Measurements from ENCODE around the gene PDE3A.

The PDE3A gene

GRCh38 chr12:20487519-20487918 is 119.2 kb downstream of the PDE3A start:
- Histone ChIP-seq H3K4me1 (no peaks in the 10 kb centered on the region), H3K27me3 (ENCODE audit: control insufficient read depth, insufficient read depth, low read length) (no peaks in the 10 kb centered on the region), H3K36me3 (ENCODE audit: control insufficient read depth, insufficient read depth, low read length) (no peaks in the 10 kb centered on the region), H3K9ac (no peak overlapping the region), H3K27ac (no peak overlapping the region), H3K9me3 (ENCODE audit: control insufficient read depth, low read length) (no peaks in the 10 kb centered on the region), H3K4me2 (ENCODE audit: low read length) (no peak overlapping the region), H3K79me2 (no peaks in the 10 kb centered on the region), H3K4me3 (ENCODE audit: low read depth, low read length) (no peak overlapping the region), H2AFZ (no peak overlapping the region)
- TF ChIP-seq CTCF (IDR thresholded peaks at IDR 0.05), result no peak

GRCh38 chr12:20489645-20490044 is 121.3 kb downstream of the PDE3A start:
- H3K79me2 ChIP-seq, result no peaks in the 10 kb centered on the region
- no peak overlapping the region for H3K9ac ChIP-seq
- H3K4me3 ChIP-seq (ENCODE audit: low read depth, low read length), result no peak overlapping the region
- H3K4me1 ChIP-seq, result no peaks in the 10 kb centered on the region
- no peak for TF ChIP-seq CTCF (IDR thresholded peaks at IDR 0.05)
- no peaks in the 10 kb centered on the region for H3K9me3 ChIP-seq (ENCODE audit: control insufficient read depth, low read length)
- H3K27me3 ChIP-seq (ENCODE audit: control insufficient read depth, insufficient read depth, low read length), result no peaks in the 10 kb centered on the region
- H3K27ac ChIP-seq, result no peak overlapping the region
- no peak overlapping the region for H3K4me2 ChIP-seq (ENCODE audit: low read length)
- H3K36me3 ChIP-seq (ENCODE audit: control insufficient read depth, insufficient read depth, low read length), result no peaks in the 10 kb centered on the region
- H2AFZ ChIP-seq, result no peak overlapping the region

GRCh38 chr12:20490213-20490612 is 121.9 kb downstream of the PDE3A start:
- no peak overlapping the region for H3K4me2 ChIP-seq (ENCODE audit: low read length)
- TF ChIP-seq CTCF (IDR thresholded peaks at IDR 0.05), result no peak
- no peaks in the 10 kb centered on the region for H3K36me3 ChIP-seq (ENCODE audit: control insufficient read depth, insufficient read depth, low read length)
- no peaks in the 10 kb centered on the region for H3K4me1 ChIP-seq
- H2AFZ ChIP-seq, result no peak overlapping the region
- no peaks in the 10 kb centered on the region for H3K9me3 ChIP-seq (ENCODE audit: control insufficient read depth, low read length)
- no peak overlapping the region for H3K27ac ChIP-seq
- H3K79me2 ChIP-seq, result no peaks in the 10 kb centered on the region
- no peak overlapping the region for H3K9ac ChIP-seq
- no peaks in the 10 kb centered on the region for H3K27me3 ChIP-seq (ENCODE audit: control insufficient read depth, insufficient read depth, low read length)
- no peak overlapping the region for H3K4me3 ChIP-seq (ENCODE audit: low read depth, low read length)

GRCh38 chr12:20491290-20491689 is 123.0 kb downstream of the PDE3A start:
- H3K79me2 ChIP-seq, result no peaks in the 10 kb centered on the region
- TF ChIP-seq CTCF (IDR thresholded peaks at IDR 0.05), result no peak
- H3K4me3 ChIP-seq (ENCODE audit: low read depth, low read length), result no peak overlapping the region
- H2AFZ ChIP-seq, result no peak overlapping the region
- no peaks in the 10 kb centered on the region for H3K9me3 ChIP-seq (ENCODE audit: control insufficient read depth, low read length)
- H3K27me3 ChIP-seq (ENCODE audit: control insufficient read depth, insufficient read depth, low read length), result no peaks in the 10 kb centered on the region
- H3K4me2 ChIP-seq (ENCODE audit: low read length), result no peak overlapping the region
- H3K27ac ChIP-seq, result no peak overlapping the region
- H3K4me1 ChIP-seq, result no peaks in the 10 kb centered on the region
- H3K36me3 ChIP-seq (ENCODE audit: control insufficient read depth, insufficient read depth, low read length), result no peaks in the 10 kb centered on the region
- H3K9ac ChIP-seq, result no peak overlapping the region

GRCh38 chr12:20492251-20492760 is 124.0 kb downstream of the PDE3A start:
- no peaks in the 10 kb centered on the region for H3K4me1 ChIP-seq
- no peak overlapping the region for H2AFZ ChIP-seq
- H3K27me3 ChIP-seq (ENCODE audit: control insufficient read depth, insufficient read depth, low read length), result no peaks in the 10 kb centered on the region
- no peaks in the 10 kb centered on the region for H3K9me3 ChIP-seq (ENCODE audit: control insufficient read depth, low read length)
- no peak overlapping the region for H3K27ac ChIP-seq
- H3K36me3 ChIP-seq (ENCODE audit: control insufficient read depth, insufficient read depth, low read length), result no peaks in the 10 kb centered on the region
- TF ChIP-seq CTCF (IDR thresholded peaks at IDR 0.05), result no peak
- no peak overlapping the region for H3K4me3 ChIP-seq (ENCODE audit: low read depth, low read length)
- H3K4me2 ChIP-seq (ENCODE audit: low read length), result no peak overlapping the region
- H3K79me2 ChIP-seq, result no peaks in the 10 kb centered on the region
- H3K9ac ChIP-seq, result no peak overlapping the region
